Spleen (tissue), 7 donors: ENCODE measurements around the gene C1orf35.

Experiments
- POLR2A ChIP-seq, 3 donors: fragments of 450-650 bp; IDR thresholded peaks; one replicate each; pipeline ENCODE4 v1.5.1; 2017; ENCODE audit warnings: antibody characterized with exemption in 3 of 3, mild to moderate bottlenecking in 1 of 3
- TF ChIP-seq, protein P1 (sequence below), 11 experiments: fragments of 200-600 bp in 7 of 11; fragments of 450-650 bp in 4 of 11; sonication (generic) in 4 of 11; IDR thresholded peaks in 8 of 11; conservative IDR thresholded peaks in 3 of 11; 1 replicate in 7 of 11; 2 replicates in 4 of 11; pipeline versions ENCODE4 v1.4.0 to v1.8.0; 2016 to 2021; ENCODE audit warnings: antibody characterized with exemption in 11 of 11, inconsistent platforms in 4 of 11, mild to moderate bottlenecking in 1 of 11
- donor health status: DM: no; HTN: no; CAD: no; lungs with moderate emphysema.
- donor health status: DM: no; HTN: no; CAD: no.
- donor health status: DM: no; HTN: no; CAD: no.

DNA sequence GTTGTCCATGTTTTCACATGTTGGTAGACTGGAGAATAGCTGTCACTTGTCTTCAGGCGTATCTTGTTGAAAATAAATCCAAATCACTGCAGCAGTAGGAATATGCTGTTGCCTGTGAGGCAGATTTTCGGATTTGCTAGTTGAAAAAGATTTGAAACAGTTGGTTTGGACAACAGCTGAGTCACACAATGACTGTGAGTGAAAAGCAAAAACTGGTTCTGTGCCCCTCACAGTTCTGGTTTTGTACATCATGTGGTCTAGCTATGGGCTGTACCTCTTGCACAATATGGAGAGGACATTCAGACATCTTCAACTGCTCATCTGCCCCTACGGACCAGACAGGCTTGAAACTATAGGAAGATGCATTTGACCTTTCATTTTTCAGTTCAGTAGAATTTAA is 18.8 kb downstream of the C1orf35 start:
- TF ChIP-seq POLR2A (IDR thresholded peaks at IDR 0.05), result no peak
- TF ChIP-seq, protein P1, sequence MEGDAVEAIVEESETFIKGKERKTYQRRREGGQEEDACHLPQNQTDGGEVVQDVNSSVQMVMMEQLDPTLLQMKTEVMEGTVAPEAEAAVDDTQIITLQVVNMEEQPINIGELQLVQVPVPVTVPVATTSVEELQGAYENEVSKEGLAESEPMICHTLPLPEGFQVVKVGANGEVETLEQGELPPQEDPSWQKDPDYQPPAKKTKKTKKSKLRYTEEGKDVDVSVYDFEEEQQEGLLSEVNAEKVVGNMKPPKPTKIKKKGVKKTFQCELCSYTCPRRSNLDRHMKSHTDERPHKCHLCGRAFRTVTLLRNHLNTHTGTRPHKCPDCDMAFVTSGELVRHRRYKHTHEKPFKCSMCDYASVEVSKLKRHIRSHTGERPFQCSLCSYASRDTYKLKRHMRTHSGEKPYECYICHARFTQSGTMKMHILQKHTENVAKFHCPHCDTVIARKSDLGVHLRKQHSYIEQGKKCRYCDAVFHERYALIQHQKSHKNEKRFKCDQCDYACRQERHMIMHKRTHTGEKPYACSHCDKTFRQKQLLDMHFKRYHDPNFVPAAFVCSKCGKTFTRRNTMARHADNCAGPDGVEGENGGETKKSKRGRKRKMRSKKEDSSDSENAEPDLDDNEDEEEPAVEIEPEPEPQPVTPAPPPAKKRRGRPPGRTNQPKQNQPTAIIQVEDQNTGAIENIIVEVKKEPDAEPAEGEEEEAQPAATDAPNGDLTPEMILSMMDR (IDR thresholded peaks at IDR 0.05 in 8 of 11, conservative IDR thresholded peaks at IDR 0.05 in 3 of 11), result no peak
